NK-92 (cell line): ENCODE measurements around the gene CHI3L1.
"Not testable (repeated sequence)": the region's sequence is repeated elsewhere in the genome, so short reads cannot be mapped to it uniquely, and the experiment has no call there.

ENCODE experiments used
- DNase-seq: peaks from one replicate; lab custom pipeline; 2025; ENCODE audit not compliant: unreplicated experiment; lab: John Stamatoyannopoulos, UW

The CHI3L1 gene

GRCh38 chr1:203186446-203187303 lies at the start of gene CHI3L1:
Gene CHI3L1, minus strand, starts transcription at chr1:203186704. Its CDS starts 81 bp downstream, at chr1:203186623.
- DNase-seq = no peak

- DNase-seq = not testable (repeated sequence)
Measured at GRCh38 chr1:203234901-203235300, 48.4 kb upstream of the CHI3L1 start.

- no peak for DNase-seq
Measured at GRCh38 chr1:203229471-203230135, 43.1 kb upstream of the CHI3L1 start, which contains the start of gene CHIT1. Gene CHIT1, minus strand, starts transcription at chr1:203229673. Its CDS starts 37 bp downstream, at chr1:203229636.

DNA sequence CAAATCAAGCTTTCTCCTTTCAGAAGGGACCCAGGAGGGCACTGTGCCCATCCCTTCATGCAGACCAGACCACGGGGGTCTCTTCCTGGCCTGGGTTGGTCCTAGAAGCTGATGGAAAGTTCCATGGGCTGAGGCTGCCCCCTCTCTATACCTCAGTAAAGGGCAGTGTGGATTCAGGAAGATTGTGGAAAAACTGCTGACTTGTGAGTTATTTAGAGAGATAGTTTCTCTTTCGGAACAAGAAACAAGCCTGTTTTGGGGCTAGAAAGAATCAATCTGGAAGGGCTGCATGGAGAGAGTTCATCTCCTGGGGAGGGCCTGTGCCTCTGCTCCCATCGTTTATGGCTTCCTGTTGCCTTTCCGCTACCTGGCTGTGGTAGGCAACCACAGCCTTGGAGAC lies 42.2 kb upstream of the CHI3L1 start:
- DNase-seq = no peak

DNA sequence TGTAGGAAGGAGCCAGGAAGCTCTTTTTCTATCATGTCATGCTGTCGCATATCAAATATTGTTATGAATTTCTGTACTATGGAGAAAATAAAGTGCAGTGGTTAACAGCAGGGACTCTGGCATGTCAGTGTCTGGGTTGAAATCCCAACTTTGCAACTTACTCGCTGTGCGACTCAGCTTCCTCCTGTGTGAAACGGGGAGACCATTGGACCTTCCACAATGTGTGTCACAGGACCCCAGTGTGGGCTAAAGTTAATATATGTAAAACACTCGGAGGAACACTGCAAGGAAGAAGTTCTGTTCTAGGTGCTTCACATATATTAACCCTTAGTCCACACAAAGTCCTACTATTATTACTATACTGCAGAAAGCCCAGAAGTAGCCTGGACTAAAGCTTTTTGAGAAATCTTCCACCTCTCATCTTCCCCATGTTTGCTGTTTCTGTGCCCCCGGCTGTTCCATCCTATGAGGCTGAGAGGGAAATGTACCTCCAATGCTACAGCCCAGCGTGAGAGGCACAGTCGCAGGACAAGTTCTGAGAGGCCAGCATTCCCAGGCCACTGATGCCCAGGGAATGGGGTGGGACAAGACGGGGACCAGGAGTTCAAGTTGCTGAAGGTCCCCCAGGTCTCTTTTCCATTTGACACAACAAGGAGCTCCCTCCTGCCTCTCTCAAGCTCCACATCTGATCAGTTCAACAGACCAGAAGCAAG lies 41.0 kb upstream of the CHI3L1 start:
- DNase-seq = no peak

DNA sequence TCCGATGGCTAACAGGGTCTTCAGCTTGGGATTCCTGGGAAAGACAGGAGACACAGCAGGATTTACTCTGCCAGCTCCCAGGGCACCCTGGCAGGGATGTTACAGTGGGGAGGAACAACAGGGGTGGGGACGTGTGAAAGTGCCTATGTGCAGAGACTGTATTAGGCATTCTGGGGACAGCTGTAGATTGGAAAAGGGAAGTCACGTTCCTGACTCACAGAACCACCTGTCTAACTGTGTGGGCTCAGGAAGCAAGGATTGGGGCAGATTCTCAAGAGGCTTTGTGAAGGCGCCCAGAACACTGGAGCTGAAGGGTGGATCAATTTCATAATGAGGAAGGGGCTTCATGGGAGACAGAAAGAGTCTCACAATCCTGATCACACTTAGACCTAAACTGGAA lies 38.6 kb upstream of the CHI3L1 start:
- DNase-seq = no peak

DNA sequence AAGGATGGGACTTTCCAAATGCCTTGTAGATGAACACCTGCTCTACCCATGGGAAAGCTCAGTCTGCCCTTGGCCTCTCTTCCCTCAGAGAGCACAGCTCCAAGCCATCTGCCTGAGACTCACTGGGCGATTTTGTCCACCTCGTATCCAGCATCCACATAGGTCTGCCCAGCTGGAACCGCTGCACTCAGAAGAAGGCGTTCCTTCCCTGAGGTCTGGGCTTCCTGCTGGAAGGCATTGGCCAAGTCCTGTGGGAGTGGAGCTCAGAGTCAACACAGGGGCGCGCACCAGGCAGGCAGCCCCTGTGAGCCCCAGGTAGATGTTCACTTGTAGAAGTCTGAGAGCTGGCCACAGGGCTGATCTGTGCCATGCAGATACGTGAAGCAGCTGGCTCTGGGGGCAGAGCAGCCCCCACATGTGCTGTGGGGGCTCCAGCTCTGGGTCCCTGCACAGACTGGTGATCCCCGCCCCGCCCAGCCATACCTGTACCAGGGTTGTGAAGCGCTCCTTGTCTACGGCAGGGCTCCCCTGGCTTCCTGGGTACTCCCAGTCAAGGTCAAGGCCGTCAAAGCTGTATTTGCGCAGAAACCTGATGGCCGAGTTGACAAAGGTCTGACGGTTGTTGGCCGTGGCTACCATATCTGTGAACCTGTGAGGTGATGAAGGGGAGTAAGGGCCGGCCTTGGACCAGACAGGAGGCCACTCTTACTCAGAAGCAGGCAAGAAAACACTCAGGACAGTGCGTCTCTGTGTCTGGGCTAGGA lies 36.7 kb upstream of the CHI3L1 start:
- no peak for DNase-seq

- no peak for DNase-seq
Measured at GRCh38 chr1:203219934-203220333, 33.4 kb upstream of the CHI3L1 start.

GRCh38 chr1:203219171-203219570 lies 32.7 kb upstream of the CHI3L1 start:
- DNase-seq = no peak

- DNase-seq = no peak
Measured at GRCh38 chr1:203217668-203218067, 31.2 kb upstream of the CHI3L1 start.

DNA sequence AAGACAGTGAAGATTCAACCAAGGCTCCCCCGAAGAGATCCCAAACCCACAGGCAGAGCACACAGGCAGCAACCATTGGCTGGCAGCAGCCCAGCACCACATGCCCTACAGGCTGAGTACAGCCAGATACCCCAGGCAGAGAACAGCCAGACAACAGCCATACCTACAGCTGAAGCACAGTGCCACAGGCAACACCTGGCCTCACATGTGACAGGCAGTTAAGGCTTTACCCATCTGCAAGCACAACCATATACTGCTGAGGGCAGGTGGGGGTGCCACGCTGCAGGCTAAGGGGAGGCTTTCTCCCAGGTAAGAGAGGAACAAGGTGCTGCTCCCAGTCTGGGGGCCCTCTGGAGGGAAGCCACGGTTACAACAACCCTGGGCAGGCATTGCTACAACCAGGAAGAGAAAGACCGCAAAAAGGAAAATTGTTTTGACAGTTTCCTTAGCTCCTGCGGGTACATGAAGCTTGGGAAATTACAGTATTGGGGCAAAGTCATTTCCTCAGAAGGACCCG lies 30.7 kb upstream of the CHI3L1 start:
- DNase-seq = no peak

DNA sequence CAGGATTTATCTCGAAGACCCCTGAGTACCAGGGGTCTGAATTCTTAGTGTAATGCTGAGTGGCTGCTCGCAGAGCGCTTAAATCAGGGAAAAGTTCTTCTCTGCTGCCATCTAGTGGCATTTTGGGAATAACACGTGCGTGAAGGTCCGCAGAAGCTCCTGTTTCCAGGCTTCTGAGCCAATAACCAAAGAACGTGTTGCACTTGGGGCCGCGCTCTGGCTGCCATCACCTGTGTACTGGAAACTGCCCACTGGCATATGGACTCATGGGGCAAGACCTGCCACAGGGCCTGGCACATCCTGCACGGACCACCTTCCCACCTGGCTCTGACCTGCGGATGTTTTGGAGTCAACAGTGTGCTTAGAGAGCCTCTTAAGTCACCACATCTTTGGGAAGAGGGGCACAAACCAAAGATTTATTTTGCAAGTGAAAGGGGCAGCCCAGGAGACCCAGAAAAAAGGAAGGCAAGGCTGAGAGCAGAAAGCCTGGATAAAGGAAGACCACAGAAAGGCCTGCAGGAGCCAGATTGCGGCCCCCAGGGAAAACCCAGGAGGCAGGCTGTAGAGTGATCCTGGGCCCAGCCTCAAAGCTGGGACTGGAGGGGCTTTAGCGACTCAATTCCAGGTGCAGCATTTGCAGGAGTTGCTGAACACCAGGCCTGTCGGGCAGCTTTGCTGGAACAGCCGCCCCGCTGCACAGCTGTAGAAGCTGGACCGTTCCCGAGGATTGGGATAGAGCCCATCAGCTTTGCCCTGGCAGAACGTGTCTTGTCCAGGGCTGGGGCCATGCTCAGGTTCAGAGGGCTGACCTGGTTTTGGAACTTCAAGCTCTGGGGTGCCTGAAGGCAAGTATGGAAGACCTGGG lies 30.0 kb upstream of the CHI3L1 start:
- no peak for DNase-seq

- DNase-seq = no peak
Measured at GRCh38 chr1:203215573-203215972, 29.1 kb upstream of the CHI3L1 start.

GRCh38 chr1:203214871-203215270 lies 28.4 kb upstream of the CHI3L1 start:
- DNase-seq = no peak

- DNase-seq = no peak
Measured at GRCh38 chr1:203213126-203213525, 26.6 kb upstream of the CHI3L1 start.

DNA sequence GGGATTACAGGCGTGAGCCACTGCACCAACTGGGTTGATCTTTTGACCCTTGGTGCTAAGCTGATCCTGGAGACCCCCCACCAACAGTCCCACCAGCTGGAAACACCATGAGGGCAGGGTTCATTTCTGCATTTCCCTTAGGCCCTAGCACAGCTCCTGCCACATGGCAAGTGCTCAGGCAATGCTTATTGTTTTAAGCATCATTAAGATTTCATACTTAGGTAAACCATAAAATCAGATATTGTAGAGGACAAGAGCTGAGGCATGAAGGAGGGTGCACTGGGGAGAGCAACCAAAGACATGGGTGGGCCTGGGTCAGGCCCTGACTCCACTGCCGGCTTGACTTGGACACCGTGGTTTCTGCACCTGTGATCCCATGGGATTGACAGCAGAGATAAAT lies 25.3 kb upstream of the CHI3L1 start:
- no peak for DNase-seq

DNA sequence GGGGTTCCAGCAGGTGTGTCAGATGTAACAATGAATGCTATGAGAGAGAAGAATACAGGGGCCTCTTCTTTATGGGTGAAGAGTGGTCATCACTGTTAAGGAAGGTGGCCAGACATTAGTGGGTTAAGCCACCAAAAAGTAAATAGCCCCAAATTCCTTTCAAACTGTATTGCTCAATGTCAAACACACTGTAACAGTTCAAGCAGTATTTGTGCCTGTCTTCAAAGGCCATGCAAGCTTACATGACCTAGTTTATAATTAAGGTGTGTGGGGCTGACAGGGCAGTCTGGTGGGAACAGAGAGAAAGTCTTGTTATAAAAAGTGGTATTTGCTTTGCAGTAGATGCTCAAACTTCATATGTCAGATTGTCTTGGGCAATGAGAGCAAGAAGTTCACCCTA lies 24.5 kb upstream of the CHI3L1 start:
- no peak for DNase-seq

GRCh38 chr1:203210350-203210749 lies 23.8 kb upstream of the CHI3L1 start:
- no peak for DNase-seq

- DNase-seq = no peak
Measured at GRCh38 chr1:203208181-203208580, 21.7 kb upstream of the CHI3L1 start.

GRCh38 chr1:203207751-203208150 lies 21.2 kb upstream of the CHI3L1 start:
- no peak for DNase-seq
